ENCODE data around the gene CCDC197.

- TF ChIP-seq MYC (IDR thresholded peaks at IDR 0.05; ENCODE audit: low read depth, low read length) (no peak), CTCF (IDR thresholded peaks at IDR 0.05; ENCODE audit: low read depth, low read length) (no peak), POLR2A (IDR thresholded peaks at IDR 0.05; ENCODE audit: extremely low read depth, insufficient read length) (no peak), MAX (IDR thresholded peaks at IDR 0.05; ENCODE audit: low read depth, low read length) (no peak)
These were observed 47.5 kb downstream of the CCDC197 start for GRCh38 chr14:94044476-94045091.
